ENCODE data around the gene APBA3. TPM values are rescaled to one million over a fixed set of nuclear protein-coding genes. Genes with fewer than 3 reads are reported as not detected.

The APBA3 gene
- total and polyA plus RNA-seq, 9 of the 15 experiments (the other 6 are each of a cell fraction or from before 2014, with no cell fraction given), result 0.10 to 29.5 (median 11.5) TPM

- peak; percentile 60 for TF ChIP-seq HMGN3 (IDR thresholded peaks at IDR 0.05; ENCODE audit: borderline replicate concordance, extremely low read depth, insufficient read length, low read depth, low read length)
- TF ChIP-seq PTTG1 (tag; IDR thresholded peaks at IDR 0.05; ENCODE audit: low read depth), result no peak
- TF ChIP-seq, protein P1, sequence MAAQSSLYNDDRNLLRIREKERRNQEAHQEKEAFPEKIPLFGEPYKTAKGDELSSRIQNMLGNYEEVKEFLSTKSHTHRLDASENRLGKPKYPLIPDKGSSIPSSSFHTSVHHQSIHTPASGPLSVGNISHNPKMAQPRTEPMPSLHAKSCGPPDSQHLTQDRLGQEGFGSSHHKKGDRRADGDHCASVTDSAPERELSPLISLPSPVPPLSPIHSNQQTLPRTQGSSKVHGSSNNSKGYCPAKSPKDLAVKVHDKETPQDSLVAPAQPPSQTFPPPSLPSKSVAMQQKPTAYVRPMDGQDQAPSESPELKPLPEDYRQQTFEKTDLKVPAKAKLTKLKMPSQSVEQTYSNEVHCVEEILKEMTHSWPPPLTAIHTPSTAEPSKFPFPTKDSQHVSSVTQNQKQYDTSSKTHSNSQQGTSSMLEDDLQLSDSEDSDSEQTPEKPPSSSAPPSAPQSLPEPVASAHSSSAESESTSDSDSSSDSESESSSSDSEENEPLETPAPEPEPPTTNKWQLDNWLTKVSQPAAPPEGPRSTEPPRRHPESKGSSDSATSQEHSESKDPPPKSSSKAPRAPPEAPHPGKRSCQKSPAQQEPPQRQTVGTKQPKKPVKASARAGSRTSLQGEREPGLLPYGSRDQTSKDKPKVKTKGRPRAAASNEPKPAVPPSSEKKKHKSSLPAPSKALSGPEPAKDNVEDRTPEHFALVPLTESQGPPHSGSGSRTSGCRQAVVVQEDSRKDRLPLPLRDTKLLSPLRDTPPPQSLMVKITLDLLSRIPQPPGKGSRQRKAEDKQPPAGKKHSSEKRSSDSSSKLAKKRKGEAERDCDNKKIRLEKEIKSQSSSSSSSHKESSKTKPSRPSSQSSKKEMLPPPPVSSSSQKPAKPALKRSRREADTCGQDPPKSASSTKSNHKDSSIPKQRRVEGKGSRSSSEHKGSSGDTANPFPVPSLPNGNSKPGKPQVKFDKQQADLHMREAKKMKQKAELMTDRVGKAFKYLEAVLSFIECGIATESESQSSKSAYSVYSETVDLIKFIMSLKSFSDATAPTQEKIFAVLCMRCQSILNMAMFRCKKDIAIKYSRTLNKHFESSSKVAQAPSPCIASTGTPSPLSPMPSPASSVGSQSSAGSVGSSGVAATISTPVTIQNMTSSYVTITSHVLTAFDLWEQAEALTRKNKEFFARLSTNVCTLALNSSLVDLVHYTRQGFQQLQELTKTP (IDR thresholded peaks at IDR 0.05; ENCODE audit: low read depth in 1 of 2, partially characterized antibody in 2 of 2), result peak; percentile 13 to 95
- TF ChIP-seq RBM17 (IDR thresholded peaks at IDR 0.05; ENCODE audit: borderline replicate concordance, low read depth, low read length), result no peak
- no peak for TF ChIP-seq ZFP1 (CRISPR knock-in tag; IDR thresholded peaks at IDR 0.05)
- no peak for TF ChIP-seq SPI1 (IDR thresholded peaks at IDR 0.05; ENCODE audit: borderline replicate concordance, low read depth, low read length)
- peak; percentile 40; the same call in 1 of the 2 replicates for TF ChIP-seq KLF6 (CRISPR knock-in tag; IDR thresholded peaks at IDR 0.05; ENCODE audit: borderline replicate concordance)
- TF ChIP-seq, protein P2, sequence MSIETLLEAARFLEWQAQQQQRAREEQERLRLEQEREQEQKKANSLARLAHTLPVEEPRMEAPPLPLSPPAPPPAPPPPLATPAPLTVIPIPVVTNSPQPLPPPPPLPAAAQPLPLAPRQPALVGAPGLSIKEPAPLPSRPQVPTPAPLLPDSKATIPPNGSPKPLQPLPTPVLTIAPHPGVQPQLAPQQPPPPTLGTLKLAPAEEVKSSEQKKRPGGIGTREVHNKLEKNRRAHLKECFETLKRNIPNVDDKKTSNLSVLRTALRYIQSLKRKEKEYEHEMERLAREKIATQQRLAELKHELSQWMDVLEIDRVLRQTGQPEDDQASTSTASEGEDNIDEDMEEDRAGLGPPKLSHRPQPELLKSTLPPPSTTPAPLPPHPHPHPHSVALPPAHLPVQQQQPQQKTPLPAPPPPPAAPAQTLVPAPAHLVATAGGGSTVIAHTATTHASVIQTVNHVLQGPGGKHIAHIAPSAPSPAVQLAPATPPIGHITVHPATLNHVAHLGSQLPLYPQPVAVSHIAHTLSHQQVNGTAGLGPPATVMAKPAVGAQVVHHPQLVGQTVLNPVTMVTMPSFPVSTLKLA (conservative IDR thresholded peaks at IDR 0.05), result peak; percentile 89 to 96
- no peak for TF ChIP-seq BRD4 (IDR thresholded peaks at IDR 0.05)
- peak; percentile 64 for TF ChIP-seq NEUROD1 (IDR thresholded peaks at IDR 0.05; ENCODE audit: borderline replicate concordance, low read depth, low read length, partially characterized antibody)
- TF ChIP-seq ZNF212 (CRISPR knock-in tag; IDR thresholded peaks at IDR 0.05), result no peak
- TF ChIP-seq SREBF2 (CRISPR knock-in tag; IDR thresholded peaks at IDR 0.05), result no peak
- TF ChIP-seq, protein P3, sequence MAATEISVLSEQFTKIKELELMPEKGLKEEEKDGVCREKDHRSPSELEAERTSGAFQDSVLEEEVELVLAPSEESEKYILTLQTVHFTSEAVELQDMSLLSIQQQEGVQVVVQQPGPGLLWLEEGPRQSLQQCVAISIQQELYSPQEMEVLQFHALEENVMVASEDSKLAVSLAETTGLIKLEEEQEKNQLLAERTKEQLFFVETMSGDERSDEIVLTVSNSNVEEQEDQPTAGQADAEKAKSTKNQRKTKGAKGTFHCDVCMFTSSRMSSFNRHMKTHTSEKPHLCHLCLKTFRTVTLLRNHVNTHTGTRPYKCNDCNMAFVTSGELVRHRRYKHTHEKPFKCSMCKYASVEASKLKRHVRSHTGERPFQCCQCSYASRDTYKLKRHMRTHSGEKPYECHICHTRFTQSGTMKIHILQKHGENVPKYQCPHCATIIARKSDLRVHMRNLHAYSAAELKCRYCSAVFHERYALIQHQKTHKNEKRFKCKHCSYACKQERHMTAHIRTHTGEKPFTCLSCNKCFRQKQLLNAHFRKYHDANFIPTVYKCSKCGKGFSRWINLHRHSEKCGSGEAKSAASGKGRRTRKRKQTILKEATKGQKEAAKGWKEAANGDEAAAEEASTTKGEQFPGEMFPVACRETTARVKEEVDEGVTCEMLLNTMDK (IDR thresholded peaks at IDR 0.05; ENCODE audit: borderline replicate concordance, insufficient read depth, low read depth, low read length, poor library complexity, severe bottlenecking), result no peak
These were observed 1.3 kb upstream of the APBA3 start, which contains the start of gene MRPL54 (continued) for GRCh38 chr19:3762501-3763459.
